ENCODE data around the gene CAB39L. TPM values are rescaled to one million over a fixed set of nuclear protein-coding genes. Genes with fewer than 3 reads are reported as not detected.

CAB39L gene
- total and polyA plus RNA-seq, 2 of the 13 experiments (the other 11 are each of a cell fraction or from before 2014, with no cell fraction given) = 3.1 to 6.1 TPM

DNA sequence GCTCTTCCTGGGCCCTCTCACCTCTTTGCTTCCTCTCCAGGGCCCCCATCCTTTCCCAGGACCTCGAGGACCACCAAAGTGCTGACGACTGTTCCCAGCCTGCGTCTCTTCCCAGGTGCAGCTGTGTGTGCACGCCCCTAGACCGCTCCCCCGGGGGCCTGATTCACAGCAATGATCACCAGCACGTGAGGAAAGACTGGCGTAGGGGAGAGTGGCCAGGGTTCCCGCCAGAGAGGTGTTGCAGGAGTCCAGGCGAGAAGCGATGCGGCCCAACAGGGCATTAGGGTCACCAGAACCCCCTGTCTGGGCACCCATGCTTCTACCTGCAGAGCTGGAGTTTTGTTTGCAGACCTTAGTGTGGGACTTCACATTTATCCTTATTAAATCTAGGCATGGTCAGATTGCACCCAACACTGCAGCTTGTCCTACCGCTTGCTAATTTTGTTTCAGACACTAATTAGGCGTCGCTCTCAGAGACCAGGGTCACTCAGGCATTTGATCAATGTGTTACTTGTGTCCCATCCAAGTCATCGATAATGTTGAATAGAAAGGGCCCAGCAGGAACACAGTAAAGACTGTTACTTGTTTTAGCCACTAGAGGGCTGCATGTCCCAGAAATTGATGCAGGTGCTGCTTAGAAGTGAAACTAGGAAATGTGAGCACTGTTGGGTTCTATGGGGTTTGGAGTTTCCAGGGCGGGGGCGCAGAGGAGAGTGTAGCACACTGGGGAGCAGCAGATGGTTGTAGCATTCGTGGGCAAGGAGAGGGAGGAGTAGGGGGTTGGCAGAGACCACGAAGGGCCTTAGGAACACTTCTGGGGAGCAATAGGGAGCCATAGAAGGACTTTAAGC lies 142.9 kb downstream of the CAB39L start (continued):
- TF ChIP-seq, protein P1, sequence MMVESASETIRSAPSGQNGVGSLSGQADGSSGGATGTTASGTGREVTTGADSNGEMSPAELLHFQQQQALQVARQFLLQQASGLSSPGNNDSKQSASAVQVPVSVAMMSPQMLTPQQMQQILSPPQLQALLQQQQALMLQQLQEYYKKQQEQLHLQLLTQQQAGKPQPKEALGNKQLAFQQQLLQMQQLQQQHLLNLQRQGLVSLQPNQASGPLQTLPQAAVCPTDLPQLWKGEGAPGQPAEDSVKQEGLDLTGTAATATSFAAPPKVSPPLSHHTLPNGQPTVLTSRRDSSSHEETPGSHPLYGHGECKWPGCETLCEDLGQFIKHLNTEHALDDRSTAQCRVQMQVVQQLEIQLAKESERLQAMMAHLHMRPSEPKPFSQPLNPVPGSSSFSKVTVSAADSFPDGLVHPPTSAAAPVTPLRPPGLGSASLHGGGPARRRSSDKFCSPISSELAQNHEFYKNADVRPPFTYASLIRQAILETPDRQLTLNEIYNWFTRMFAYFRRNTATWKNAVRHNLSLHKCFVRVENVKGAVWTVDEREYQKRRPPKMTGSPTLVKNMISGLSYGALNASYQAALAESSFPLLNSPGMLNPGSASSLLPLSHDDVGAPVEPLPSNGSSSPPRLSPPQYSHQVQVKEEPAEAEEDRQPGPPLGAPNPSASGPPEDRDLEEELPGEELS (CRISPR knock-in tag; IDR thresholded peaks at IDR 0.05) = 0 out of 2 replicates have a peak, but pooled peaks have one; percentile 22
- no peak for TF ChIP-seq CBFB (CRISPR knock-in tag; IDR thresholded peaks at IDR 0.05)
- no peak for TF ChIP-seq SETDB1 (CRISPR knock-in tag; IDR thresholded peaks at IDR 0.05; ENCODE audit: borderline replicate concordance)
- no peak for TF ChIP-seq SOX5 (CRISPR knock-in tag; IDR thresholded peaks at IDR 0.05; ENCODE audit: borderline replicate concordance)
- TF ChIP-seq BCL6 (CRISPR knock-in tag; IDR thresholded peaks at IDR 0.05) = peak; percentile 20; the same call in 1 of the 2 replicates
- no peak for TF ChIP-seq MTF1 (CRISPR knock-in tag; IDR thresholded peaks at IDR 0.05)

DNA sequence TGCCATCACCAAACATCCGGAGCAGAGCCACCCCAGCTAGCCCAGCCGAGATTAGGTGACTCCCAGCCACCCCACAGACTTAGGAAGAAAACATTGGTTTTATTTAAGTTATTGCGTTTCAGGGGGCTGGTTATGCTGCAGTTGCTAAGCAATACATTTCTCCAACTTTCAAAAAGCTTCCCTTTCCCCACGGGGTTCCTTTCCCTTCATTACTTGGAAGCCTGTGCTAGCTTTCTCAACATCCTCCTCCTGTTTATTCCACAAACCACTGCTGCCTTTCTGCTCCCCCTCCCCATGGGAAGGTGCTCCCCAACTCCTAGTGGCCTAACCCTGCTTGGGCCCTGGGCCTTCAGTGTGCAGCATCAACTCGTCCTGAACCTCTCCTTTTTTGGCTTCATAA lies 143.6 kb downstream of the CAB39L start:
- H3K27ac ChIP-seq (ENCODE audit: extremely low read length, insufficient read depth, low read length) = no peak overlapping the region
- no peaks in the 10 kb centered on the region for H4K20me1 ChIP-seq (ENCODE audit: insufficient read depth, low read length)
- no peak for ATAC-seq
- in situ Hi-C loops (cut with HindIII; ENCODE audit: extremely low pct_ligation_motif_present, low pct_unique_long_range_greater_than_20kb) = loop anchor here (5.0 to 10.0 kb wide), 2 partner anchors 125 to 307 kb away; no protein-coding TSS in a partner anchor
- peak overlapping the region in 1 of 3 experiments; percentile 70; a peak in 1 of 6 replicates for H3K4me3 ChIP-seq (replicated peaks in 1 of 3; ENCODE audit: insufficient read depth in 1 of 3, low read depth in 2 of 3, low read length in 3 of 3)
- CTCF ChIA-PET (ENCODE audit: low intra/inter-chr PET ratio, low total read pairs) = interaction anchor here (1.1 kb wide), 1 partner anchor 307 kb away, joined by 7 read pairs; no protein-coding TSS in a partner anchor
- DNase-seq (ENCODE audit: low spot score) = no peak
- no peaks in the 10 kb centered on the region for H3K36me3 ChIP-seq (replicated peaks in 1 of 2; ENCODE audit: control insufficient read depth in 1 of 2, insufficient read depth in 2 of 2, low read length in 2 of 2)
- WGBS (ENCODE audit: low lambda C conversion rate) = 75% methylated on average over 5 of the region's 5 CpGs
- H3K9ac ChIP-seq (ENCODE audit: insufficient read depth, low read depth, low read length) = 0 out of 2 replicates have a peak overlapping the region, but pooled peaks have one; percentile 8
- peak overlapping the region; percentile 95 for H3K4me2 ChIP-seq (ENCODE audit: low read depth, low read length)
- FAIRE-seq = no peak
- no peak for TF ChIP-seq ARHGAP35 (CRISPR knock-in tag; IDR thresholded peaks at IDR 0.05; ENCODE audit: borderline replicate concordance)
- TF ChIP-seq, protein P2, sequence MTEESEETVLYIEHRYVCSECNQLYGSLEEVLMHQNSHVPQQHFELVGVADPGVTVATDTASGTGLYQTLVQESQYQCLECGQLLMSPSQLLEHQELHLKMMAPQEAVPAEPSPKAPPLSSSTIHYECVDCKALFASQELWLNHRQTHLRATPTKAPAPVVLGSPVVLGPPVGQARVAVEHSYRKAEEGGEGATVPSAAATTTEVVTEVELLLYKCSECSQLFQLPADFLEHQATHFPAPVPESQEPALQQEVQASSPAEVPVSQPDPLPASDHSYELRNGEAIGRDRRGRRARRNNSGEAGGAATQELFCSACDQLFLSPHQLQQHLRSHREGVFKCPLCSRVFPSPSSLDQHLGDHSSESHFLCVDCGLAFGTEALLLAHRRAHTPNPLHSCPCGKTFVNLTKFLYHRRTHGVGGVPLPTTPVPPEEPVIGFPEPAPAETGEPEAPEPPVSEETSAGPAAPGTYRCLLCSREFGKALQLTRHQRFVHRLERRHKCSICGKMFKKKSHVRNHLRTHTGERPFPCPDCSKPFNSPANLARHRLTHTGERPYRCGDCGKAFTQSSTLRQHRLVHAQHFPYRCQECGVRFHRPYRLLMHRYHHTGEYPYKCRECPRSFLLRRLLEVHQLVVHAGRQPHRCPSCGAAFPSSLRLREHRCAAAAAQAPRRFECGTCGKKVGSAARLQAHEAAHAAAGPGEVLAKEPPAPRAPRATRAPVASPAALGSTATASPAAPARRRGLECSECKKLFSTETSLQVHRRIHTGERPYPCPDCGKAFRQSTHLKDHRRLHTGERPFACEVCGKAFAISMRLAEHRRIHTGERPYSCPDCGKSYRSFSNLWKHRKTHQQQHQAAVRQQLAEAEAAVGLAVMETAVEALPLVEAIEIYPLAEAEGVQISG (CRISPR knock-in tag; IDR thresholded peaks at IDR 0.05) = 0 out of 2 replicates have a peak, but pooled peaks have one; percentile 5
- H2AFZ ChIP-seq (ENCODE audit: low read length) = peak overlapping the region; percentile 91
- H3K27me3 ChIP-seq (ENCODE audit: control insufficient read depth in 1 of 2, insufficient read depth in 2 of 2, low read length in 2 of 2) = no peaks in the 10 kb centered on the region
- POLR2A ChIA-PET = no interaction called here
- H3K79me2 ChIP-seq (ENCODE audit: insufficient read depth, low read length) = no peaks in the 10 kb centered on the region
- BruUV-seq (replicated peaks) = no TSS peak
- peaks cover 95% of the 10 kb centered on the region for H3K4me1 ChIP-seq (ENCODE audit: insufficient read depth, low read length)
- intact Hi-C loops (cut with micrococcal nuclease; ENCODE audit: unreplicated experiment) = loop anchor here (2.0 to 5.0 kb wide), 3 partner anchors 15 to 142 kb away; partner anchors contain the start of genes CAB39L and SETDB2
- H3K9me3 ChIP-seq (ENCODE audit: low read length) = no peaks in the 10 kb centered on the region

Data from HepG2 (cell line).